WI38 (cell line): ENCODE results near the gene ARFRP1.

Source experiments
- H3K4me3 ChIP-seq: 2 replicates; pipeline ENCODE4 v1.5.1; 2011; ENCODE audit warnings: low read depth, mild to moderate bottlenecking, control low read depth, low read length
- TF ChIP-seq, protein P1 (sequence below): IDR thresholded peaks from 2 replicates; pipeline ENCODE4 v1.5.1; 2012; ENCODE audit warnings: low read depth, mild to moderate bottlenecking, control low read depth, low read length

The ARFRP1 gene

GRCh38 chr20:63738687-63739129 is 30.9 kb upstream of the ARFRP1 start:
- H3K4me3 ChIP-seq, result no peak overlapping the region

DNA sequence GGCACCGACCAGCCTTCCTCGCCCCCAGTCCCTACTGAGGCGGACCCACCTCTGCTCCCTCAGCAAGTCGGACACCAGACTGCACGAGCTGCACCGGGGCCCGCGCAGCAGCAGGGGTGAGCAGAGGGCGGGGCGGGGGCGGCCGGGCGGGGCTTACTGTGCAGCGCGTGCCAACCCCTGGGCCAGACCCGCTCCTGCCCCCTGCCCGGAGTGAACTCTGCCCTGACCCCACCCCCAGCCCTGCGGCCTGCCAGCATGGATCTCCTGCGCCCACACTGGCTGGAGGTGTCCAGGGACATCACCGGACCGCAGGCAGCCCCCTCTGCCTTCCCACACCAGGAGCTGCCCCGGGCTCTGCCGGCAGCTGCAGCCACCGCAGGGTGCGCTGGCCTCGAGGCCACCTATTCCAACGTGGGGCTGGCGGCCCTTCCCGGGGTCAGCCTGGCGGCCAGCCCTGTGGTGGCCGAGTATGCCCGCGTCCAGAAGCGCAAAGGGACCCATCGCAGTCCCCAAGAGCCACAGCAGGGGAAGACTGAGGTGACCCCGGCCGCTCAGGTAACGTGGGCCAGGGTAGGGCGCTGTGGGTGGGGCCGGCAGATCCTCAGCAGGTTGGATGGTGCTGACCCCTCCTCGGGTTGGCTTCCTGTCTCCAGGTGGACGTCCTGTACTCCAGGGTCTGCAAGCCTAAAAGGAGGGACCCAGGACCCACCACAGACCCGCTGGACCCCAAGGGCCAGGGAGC is 30.3 kb upstream of the ARFRP1 start:
- no peak overlapping the region for H3K4me3 ChIP-seq
- TF ChIP-seq, protein P1, sequence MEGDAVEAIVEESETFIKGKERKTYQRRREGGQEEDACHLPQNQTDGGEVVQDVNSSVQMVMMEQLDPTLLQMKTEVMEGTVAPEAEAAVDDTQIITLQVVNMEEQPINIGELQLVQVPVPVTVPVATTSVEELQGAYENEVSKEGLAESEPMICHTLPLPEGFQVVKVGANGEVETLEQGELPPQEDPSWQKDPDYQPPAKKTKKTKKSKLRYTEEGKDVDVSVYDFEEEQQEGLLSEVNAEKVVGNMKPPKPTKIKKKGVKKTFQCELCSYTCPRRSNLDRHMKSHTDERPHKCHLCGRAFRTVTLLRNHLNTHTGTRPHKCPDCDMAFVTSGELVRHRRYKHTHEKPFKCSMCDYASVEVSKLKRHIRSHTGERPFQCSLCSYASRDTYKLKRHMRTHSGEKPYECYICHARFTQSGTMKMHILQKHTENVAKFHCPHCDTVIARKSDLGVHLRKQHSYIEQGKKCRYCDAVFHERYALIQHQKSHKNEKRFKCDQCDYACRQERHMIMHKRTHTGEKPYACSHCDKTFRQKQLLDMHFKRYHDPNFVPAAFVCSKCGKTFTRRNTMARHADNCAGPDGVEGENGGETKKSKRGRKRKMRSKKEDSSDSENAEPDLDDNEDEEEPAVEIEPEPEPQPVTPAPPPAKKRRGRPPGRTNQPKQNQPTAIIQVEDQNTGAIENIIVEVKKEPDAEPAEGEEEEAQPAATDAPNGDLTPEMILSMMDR, result no peak

More at GRCh38 chr20:63738687-63739129, 30.9 kb upstream of the ARFRP1 start:
- TF ChIP-seq, protein P1, result no peak

GRCh38 chr20:63737695-63737944 is 29.8 kb upstream of the ARFRP1 start:
- no peak overlapping the region for H3K4me3 ChIP-seq
- TF ChIP-seq, protein P1, result no peak

- TF ChIP-seq, protein P1, result no peak
- no peak overlapping the region for H3K4me3 ChIP-seq
Measured at GRCh38 chr20:63736893-63737694, 29.3 kb upstream of the ARFRP1 start.

- no peak within 1 kb of the TSS for H3K4me3 ChIP-seq
- TF ChIP-seq, protein P1, result no peak
Measured at GRCh38 chr20:63735859-63736718, 28.3 kb upstream of the ARFRP1 start, which contains the start of gene LIME1. LIME1 (plus strand) TSS chr20:63736664; CDS start chr20:63737550, 886 bp downstream.

GRCh38 chr20:63734946-63735858 is 27.4 kb upstream of the ARFRP1 start:
- H3K4me3 ChIP-seq, result no peak overlapping the region
- TF ChIP-seq, protein P1, result no peak
